Spleen (tissue), 7 donors: ENCODE data around the gene DUS2.

ENCODE experiments used
- POLR2A ChIP-seq, 3 donors: fragments of 450-650 bp; IDR thresholded peaks; one replicate each; pipeline ENCODE4 v1.5.1; 2017; ENCODE audit warnings: antibody characterized with exemption in 3 of 3, mild to moderate bottlenecking in 1 of 3
- TF ChIP-seq, protein P1 (sequence below), 11 experiments: fragments of 200-600 bp in 7 of 11; fragments of 450-650 bp in 4 of 11; sonication (generic) in 4 of 11; IDR thresholded peaks in 8 of 11; conservative IDR thresholded peaks in 3 of 11; 1 replicate in 7 of 11; 2 replicates in 4 of 11; pipeline versions ENCODE4 v1.4.0 to v1.8.0; 2016 to 2021; ENCODE audit warnings: antibody characterized with exemption in 11 of 11, inconsistent platforms in 4 of 11, mild to moderate bottlenecking in 1 of 11
- donor health status: DM: no; HTN: no; CAD: no; lungs with moderate emphysema.
- donor health status: DM: no; HTN: no; CAD: no.
- donor health status: DM: no; HTN: no; CAD: no.

DNA sequence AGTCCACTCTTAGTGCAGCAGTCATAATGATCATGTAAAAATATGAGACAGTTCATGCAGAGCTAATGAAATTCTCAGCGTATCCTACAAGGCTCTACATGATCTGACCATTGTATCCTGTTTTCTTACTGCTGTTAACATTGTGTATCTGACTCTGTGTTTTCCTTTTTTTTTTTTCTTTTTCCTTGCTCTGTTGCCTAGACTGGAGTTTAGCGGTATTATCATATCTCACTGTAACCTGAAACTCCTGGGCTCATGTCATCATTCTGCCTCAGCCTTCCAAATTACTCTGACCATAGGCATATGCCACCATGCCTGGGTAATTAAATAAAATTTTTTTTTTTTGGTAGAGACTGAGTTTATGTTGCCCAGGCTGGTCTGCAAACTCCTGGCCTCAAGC is 12.1 kb downstream of the DUS2 start:
- TF ChIP-seq, protein P1, sequence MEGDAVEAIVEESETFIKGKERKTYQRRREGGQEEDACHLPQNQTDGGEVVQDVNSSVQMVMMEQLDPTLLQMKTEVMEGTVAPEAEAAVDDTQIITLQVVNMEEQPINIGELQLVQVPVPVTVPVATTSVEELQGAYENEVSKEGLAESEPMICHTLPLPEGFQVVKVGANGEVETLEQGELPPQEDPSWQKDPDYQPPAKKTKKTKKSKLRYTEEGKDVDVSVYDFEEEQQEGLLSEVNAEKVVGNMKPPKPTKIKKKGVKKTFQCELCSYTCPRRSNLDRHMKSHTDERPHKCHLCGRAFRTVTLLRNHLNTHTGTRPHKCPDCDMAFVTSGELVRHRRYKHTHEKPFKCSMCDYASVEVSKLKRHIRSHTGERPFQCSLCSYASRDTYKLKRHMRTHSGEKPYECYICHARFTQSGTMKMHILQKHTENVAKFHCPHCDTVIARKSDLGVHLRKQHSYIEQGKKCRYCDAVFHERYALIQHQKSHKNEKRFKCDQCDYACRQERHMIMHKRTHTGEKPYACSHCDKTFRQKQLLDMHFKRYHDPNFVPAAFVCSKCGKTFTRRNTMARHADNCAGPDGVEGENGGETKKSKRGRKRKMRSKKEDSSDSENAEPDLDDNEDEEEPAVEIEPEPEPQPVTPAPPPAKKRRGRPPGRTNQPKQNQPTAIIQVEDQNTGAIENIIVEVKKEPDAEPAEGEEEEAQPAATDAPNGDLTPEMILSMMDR (IDR thresholded peaks at IDR 0.05 in 8 of 11, conservative IDR thresholded peaks at IDR 0.05 in 3 of 11), result no peak
- no peak for TF ChIP-seq POLR2A (IDR thresholded peaks at IDR 0.05)
